Panc1 (cell line): ENCODE measurements around the gene TMEM203. TPM values are rescaled to one million over a fixed set of nuclear protein-coding genes. Genes with fewer than 3 reads are reported as not detected.

Experiments used
- microRNA-seq: library from miRNA; unstranded; fragments of <30 nt; microRNA quantifications from one replicate; pipeline ENCODE4 v1.1.0, GENCODE V29; 2020; ENCODE audit not compliant: unreplicated experiment
- total RNA-seq: library from RNA; stranded (reverse); gene quantifications from one replicate; pipeline ENCODE4 v1.2.1, GENCODE V29; 2021; ENCODE audit not compliant: unreplicated experiment

Gene TMEM203
- total RNA-seq, 1 experiment from 2014 or later, result 25.4 TPM

Small RNA genes lying within 50 kb of the gene (microRNA-seq; reads per million reads assigned to microRNA genes)
- gene MIR3621, result not detected

Other genes starting within 250 kb of the TMEM203 start
- 13.7 TPM for gene PTGDS, start 228.1 kb downstream of the TMEM203 start, total RNA-seq
- 0.82 TPM for gene LCNL1, start 222.7 kb downstream of the TMEM203 start, total RNA-seq
- 64.0 TPM for gene PAXX, start 213.2 kb downstream of the TMEM203 start, total RNA-seq
- gene CLIC3, start 209.1 kb downstream of the TMEM203 start, total RNA-seq, result 6.2 TPM
- gene ABCA2, start 177.4 kb downstream of the TMEM203 start, total RNA-seq, result 27.0 TPM
- gene FUT7, start 173.6 kb downstream of the TMEM203 start, total RNA-seq, result not detected
- gene NPDC1, start 159.5 kb downstream of the TMEM203 start, total RNA-seq, result 43.5 TPM
- gene ENTPD2, start 151.6 kb downstream of the TMEM203 start, total RNA-seq, result 2.8 TPM
- 18.4 TPM for gene SAPCD2, start 135.1 kb downstream of the TMEM203 start, total RNA-seq
- 23.1 TPM for gene UAP1L1, start 128.1 kb downstream of the TMEM203 start, total RNA-seq
- 57.2 TPM for gene MAN1B1, start 118.7 kb downstream of the TMEM203 start, total RNA-seq
- gene DPP7, start 90.9 kb downstream of the TMEM203 start, total RNA-seq, result 236 TPM
- 4.9 TPM for gene GRIN1, start 66.5 kb downstream of the TMEM203 start, total RNA-seq
- 0.69 TPM for gene LRRC26, start 35.6 kb downstream of the TMEM203 start, total RNA-seq
- gene TMEM210, start 33.6 kb downstream of the TMEM203 start, total RNA-seq, result not detected
- 46.0 TPM for gene ANAPC2, start 17.1 kb downstream of the TMEM203 start, total RNA-seq
- gene SSNA1, start 17.0 kb downstream of the TMEM203 start, total RNA-seq, result 86.9 TPM
- gene TPRN, start 4.9 kb downstream of the TMEM203 start, total RNA-seq, result 21.7 TPM
- gene NDOR1, start 52 bp upstream of the TMEM203 start, total RNA-seq, result 15.6 TPM
- gene RNF208, start 16.6 kb upstream of the TMEM203 start, total RNA-seq, result 11.5 TPM
- gene CYSRT1, start 19.5 kb upstream of the TMEM203 start, total RNA-seq, result 0.67 TPM
- gene RNF224, start 21.9 kb upstream of the TMEM203 start, total RNA-seq, result 0.15 TPM
- not detected for gene SLC34A3, start 25.3 kb upstream of the TMEM203 start, total RNA-seq
- gene TUBB4B, start 35.6 kb upstream of the TMEM203 start, total RNA-seq, result 265 TPM
- gene STPG3, start 45.6 kb upstream of the TMEM203 start, total RNA-seq, result 0.26 TPM
- gene NELFB, start 49.7 kb upstream of the TMEM203 start, total RNA-seq, result 62.4 TPM
- 37.1 TPM for gene TOR4A, start 72.1 kb upstream of the TMEM203 start, total RNA-seq
- 16.9 TPM for gene NRARP, start 96.6 kb upstream of the TMEM203 start, total RNA-seq
- 9.2 TPM for gene EXD3, start 217.5 kb upstream of the TMEM203 start, total RNA-seq
- 3.7 TPM for gene NOXA1, start 217.7 kb upstream of the TMEM203 start, total RNA-seq
- 3.9 TPM for gene ENTPD8, start 235.7 kb upstream of the TMEM203 start, total RNA-seq